Measurements from ENCODE around the gene PPDPF. TPM values are rescaled to one million over a fixed set of nuclear protein-coding genes. Genes with fewer than 3 reads are reported as not detected.

PPDPF gene
- total and polyA plus RNA-seq, 2 of the 8 experiments (the other 6 are each of a cell fraction or from before 2014, with no cell fraction given), result 30.5 to 138 TPM

GRCh38 chr20:63471981-63472831, 48.4 kb upstream of the PPDPF start, which contains the start of gene KCNQ2:
Gene KCNQ2 (minus strand): TSS chr20:63472655. CDS start chr20:63472463, 192 bp downstream.
- H3K14ac ChIP-seq (ENCODE audit: insufficient read length), result no peak within 1 kb of the TSS
- no peak within 1 kb of the TSS for H2AFZ ChIP-seq (ENCODE audit: low read length)
- no peak for FAIRE-seq
- H2AK5ac ChIP-seq (ENCODE audit: low read depth, low read length), result no peak within 1 kb of the TSS
- H2BK120ac ChIP-seq (replicated peaks; ENCODE audit: low read depth, low read length), result no peak within 1 kb of the TSS
- DNase-seq (ENCODE audit: low read depth in 1 of 2, low spot score in 2 of 2), result no peak
- no peak within 1 kb of the TSS for H2BK5ac ChIP-seq (ENCODE audit: low read depth, low read length)
- peak within 1 kb of the TSS; percentile 93 for H3K4ac ChIP-seq (replicated peaks; ENCODE audit: insufficient read length, low read depth, low read length)
- peak within 1 kb of the TSS; percentile 40; the same call in 1 of the 2 replicates for H2BK15ac ChIP-seq (ENCODE audit: low read length)
- peak within 1 kb of the TSS; percentile 19; the same call in 1 of the 2 replicates for H3K18ac ChIP-seq (ENCODE audit: extremely low read depth, low read length)
- peaks cover 0 to 24% (median 10%) of the 10 kb centered on the region in 4 experiments; a peak in 6 of 7 replicates for H3K4me1 ChIP-seq (replicated peaks in 1 of 4; ENCODE audit: control insufficient read depth in 3 of 4, insufficient read depth in 4 of 4, low read length in 3 of 4)
- no peaks in the 10 kb centered on the region for H3K9me3 ChIP-seq (ENCODE audit: insufficient read depth in 2 of 2, low read depth in 1 of 2, low read length in 1 of 2)
- peak within 1 kb of the TSS; percentile 92; the same call in 1 of the 2 replicates for H2BK12ac ChIP-seq (ENCODE audit: low read depth, low read length)
- ChIA-PET CTCF (ENCODE audit: partially characterized antibody) (interaction anchor here (1.3 kb wide), 1 partner anchor 30 kb away, joined by 6 read pairs; no protein-coding TSS in a partner anchor), POLR2A (ENCODE audit: partially characterized antibody) (interaction anchor here (0.7 to 2.6 kb wide), 9 partner anchors 8 to 63 kb away, joined by 3 to 8 read pairs (median 4); partner anchors contain the start of gene PPDPF)
- WGBS, 2 experiments (ENCODE audit: extremely low coverage in 1 of 2, insufficient coverage in 1 of 2, insufficient read length in 1 of 2, insufficient replicate concordance in 2 of 2, low coverage in 1 of 2, low lambda C conversion rate in 2 of 2, missing lambda C conversion rate in 1 of 2), result 2% methylated on average over 48 of the region's 111 CpGs; no CpG with 5 or more reads in 1 of the 2 experiments
- peaks cover 0 to 8% of the 10 kb centered on the region in 2 experiments for H4K20me1 ChIP-seq (replicated peaks in 1 of 2; ENCODE audit: control insufficient read depth in 1 of 2, insufficient read depth in 2 of 2, low read length in 2 of 2)
- H3K56ac ChIP-seq (replicated peaks; ENCODE audit: insufficient read length, low read depth, low read length), result no peak within 1 kb of the TSS
- peak within 1 kb of the TSS; percentile 40; the same call in 1 of the 2 replicates for H4K8ac ChIP-seq (ENCODE audit: extremely low read depth, insufficient read depth, low read length)
- peak within 1 kb of the TSS; percentile 72 to 94 (median 82) for H3K4me3 ChIP-seq (ENCODE audit: extremely low read depth in 1 of 4, insufficient read depth in 2 of 4, low read depth in 3 of 4, low read length in 4 of 4)
- H4K5ac ChIP-seq (ENCODE audit: insufficient read length, low read depth, low read length), result no peak within 1 kb of the TSS
- peak within 1 kb of the TSS; percentile 73 for H4K91ac ChIP-seq (replicated peaks; ENCODE audit: insufficient read length, low read length)
- H3K23ac ChIP-seq (ENCODE audit: insufficient read length), result no peak within 1 kb of the TSS
- H3K23me2 ChIP-seq (ENCODE audit: low read depth, low read length), result peaks cover 6% of the 10 kb centered on the region; the same call in 1 of the 2 replicates
- peaks cover 14% of the 10 kb centered on the region for H3K79me1 ChIP-seq (ENCODE audit: low read depth, low read length)
- H3K4me2 ChIP-seq (ENCODE audit: insufficient read depth in 1 of 2, low read depth in 2 of 2, low read length in 2 of 2), result peak within 1 kb of the TSS; percentile 83 to 91
- H3K36me3 ChIP-seq (ENCODE audit: control insufficient read depth in 2 of 4, insufficient read depth in 4 of 4, low read length in 3 of 4), result no peaks in the 10 kb centered on the region
- H3K9ac ChIP-seq (replicated peaks in 1 of 4; ENCODE audit: extremely low read depth in 1 of 4, low read depth in 3 of 4, low read length in 3 of 4), result peak within 1 kb of the TSS in 2 of 4 experiments; percentile 36 to 82; a peak in 4 of 7 replicates
- H3K79me2 ChIP-seq (ENCODE audit: control insufficient read depth in 1 of 2, insufficient read depth in 2 of 2, low read length in 2 of 2), result peaks cover 10 to 40% of the 10 kb centered on the region in 2 experiments; a peak in 3 of 4 replicates
- H2BK20ac ChIP-seq (ENCODE audit: low read length), result peak within 1 kb of the TSS; percentile 21; the same call in 1 of the 2 replicates
- H3K27me3 ChIP-seq (replicated peaks in 1 of 4; ENCODE audit: control insufficient read depth in 3 of 4, extremely low read depth in 1 of 4, insufficient read depth in 3 of 4, low read length in 3 of 4), result peaks cover 0 to 16% (median 5%) of the 10 kb centered on the region in 4 experiments; a peak in 4 of 7 replicates
- H3K27ac ChIP-seq (ENCODE audit: low read depth, low read length), result no peak within 1 kb of the TSS
- TF ChIP-seq RNF2 (IDR thresholded peaks at IDR 0.05; ENCODE audit: borderline replicate concordance, low read depth, low read length, missing control alignments, poor library complexity, severe bottlenecking), result no peak
- 0 out of 4 replicates have a peak, but pooled peaks of 1 of the 2 experiments have one; percentile 15 for TF ChIP-seq SIN3A (conservative IDR thresholded peaks at IDR 0.05 in 1 of 2, IDR thresholded peaks at IDR 0.05 in 1 of 2; ENCODE audit: low read depth in 1 of 2, low read length in 2 of 2)
- no peak for TF ChIP-seq BRCA1 (IDR thresholded peaks at IDR 0.05; ENCODE audit: low read depth, low read length)
- no peak for TF ChIP-seq CBX8 (IDR thresholded peaks at IDR 0.05; ENCODE audit: borderline replicate concordance, low read depth, low read length)
- TF ChIP-seq KDM4A (IDR thresholded peaks at IDR 0.05; ENCODE audit: low read depth, low read length, severe bottlenecking), result peak; percentile 73
- TF ChIP-seq CTBP2 (IDR thresholded peaks at IDR 0.05; ENCODE audit: borderline replicate concordance, insufficient read depth, insufficient read length, low read length), result no peak
- TF ChIP-seq ASH2L (IDR thresholded peaks at IDR 0.05; ENCODE audit: low read length), result no peak
- TF ChIP-seq SUZ12 (IDR thresholded peaks at IDR 0.05; ENCODE audit: low read length), result no peak

All from H1 (cell line).